Mesodermal cell (in vitro differentiated cells): ENCODE data around the gene RSRC1.

Experiments
- H3K27ac ChIP-seq: 2 replicates; pipeline ENCODE4 v1.7.0; 2013; ENCODE audit warnings: mild to moderate bottlenecking, low read depth, low read length, moderate library complexity; ENCODE audit not compliant: severe bottlenecking
- H3K36me3 ChIP-seq: 2 replicates; pipeline ENCODE4 v1.7.1; 2013; ENCODE audit warnings: mild to moderate bottlenecking, low read length, moderate library complexity; ENCODE audit not compliant: control insufficient read depth, insufficient read depth
- H3K4me1 ChIP-seq: one replicate; pipeline ENCODE4 v1.7.1; 2013; ENCODE audit warnings: mild to moderate bottlenecking, low read length; ENCODE audit not compliant: insufficient read depth, control insufficient read depth, poor library complexity, severe bottlenecking
- H3K4me3 ChIP-seq: 2 replicates; pipeline ENCODE4 v1.7.0; 2013; ENCODE audit warnings: low read length, control low read depth, mild to moderate bottlenecking; ENCODE audit not compliant: insufficient read depth, poor library complexity, severe bottlenecking; ENCODE audit errors: extremely low read depth
- H3K9me3 ChIP-seq: 2 replicates; pipeline ENCODE4 v1.7.1; 2013; ENCODE audit warnings: mild to moderate bottlenecking, low read length, moderate library complexity; ENCODE audit not compliant: control insufficient read depth
- WGBS, 2 experiments: methylation state at CpG; one replicate each; pipeline ENCODE4 v1.1.5; 2013; ENCODE audit warnings: missing lambda C conversion rate in 2 of 2; ENCODE audit not compliant: insufficient coverage in 2 of 2; 5-methylcytosine and 5-hydroxymethylcytosine counted together

The RSRC1 gene

GRCh38 chr3:158101335-158102241 is 8.3 kb upstream of the RSRC1 start:
- 19 to 31% methylated on average over 7 to 9 of the region's 14 CpGs for WGBS, 2 experiments
- no peak overlapping the region for H3K27ac ChIP-seq
- H3K4me1 ChIP-seq, result peaks cover 5% of the 10 kb centered on the region
- H3K4me3 ChIP-seq, result no peak overlapping the region
- no peaks in the 10 kb centered on the region for H3K9me3 ChIP-seq
- no peaks in the 10 kb centered on the region for H3K36me3 ChIP-seq

GRCh38 chr3:158102242-158103080 is 7.4 kb upstream of the RSRC1 start:
- no peak overlapping the region for H3K4me3 ChIP-seq
- H3K4me1 ChIP-seq, result peaks cover 5% of the 10 kb centered on the region
- 3% methylated on average over 15 to 20 of the region's 28 CpGs for WGBS, 2 experiments
- no peaks in the 10 kb centered on the region for H3K9me3 ChIP-seq
- H3K36me3 ChIP-seq, result no peaks in the 10 kb centered on the region
- no peak overlapping the region for H3K27ac ChIP-seq

DNA sequence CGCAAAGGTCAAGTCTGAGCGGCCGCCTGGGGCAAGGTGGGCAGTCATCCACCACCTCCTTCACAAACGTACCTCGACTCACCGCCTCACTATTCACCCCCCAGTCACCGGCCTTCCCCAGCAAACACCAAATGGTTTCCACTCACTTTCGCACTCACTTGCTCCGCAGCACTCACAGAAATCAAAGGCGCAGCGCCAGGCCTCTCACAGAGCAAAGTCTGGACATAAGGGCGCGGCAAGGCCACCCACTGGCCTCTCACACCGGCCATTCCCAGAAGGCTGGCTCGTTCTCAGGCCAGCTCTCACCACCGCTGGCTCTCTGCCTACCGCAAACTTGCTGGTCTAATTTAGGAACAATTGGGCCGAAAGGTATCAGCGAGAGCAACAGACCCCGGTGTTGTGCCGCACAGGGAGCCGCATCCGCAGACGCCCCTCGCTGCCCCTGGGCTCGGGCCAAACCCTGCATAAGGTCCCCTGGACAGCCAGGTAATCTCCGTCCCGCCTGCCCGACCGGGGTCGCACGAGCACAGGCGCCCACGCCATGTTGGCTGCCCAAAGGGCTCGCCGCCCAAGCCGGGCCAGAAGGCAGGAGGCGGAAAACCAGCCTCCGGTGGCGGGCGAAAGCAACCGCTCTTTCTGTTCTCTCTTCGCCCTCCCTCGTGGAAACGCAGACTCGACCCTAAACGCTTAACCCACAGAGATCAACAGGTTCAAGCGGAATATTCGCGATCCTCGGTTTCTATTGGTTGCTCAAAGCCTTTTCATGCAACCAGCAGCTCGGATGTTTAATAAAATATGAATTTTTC is 6.6 kb upstream of the RSRC1 start:
- H3K4me1 ChIP-seq, result peaks cover 5% of the 10 kb centered on the region
- H3K4me3 ChIP-seq, result peak overlapping the region; percentile 21
- no peak overlapping the region for H3K27ac ChIP-seq
- no peaks in the 10 kb centered on the region for H3K9me3 ChIP-seq
- 1% methylated on average over 45 to 50 of the region's 52 CpGs for WGBS, 2 experiments
- H3K36me3 ChIP-seq, result no peaks in the 10 kb centered on the region

DNA sequence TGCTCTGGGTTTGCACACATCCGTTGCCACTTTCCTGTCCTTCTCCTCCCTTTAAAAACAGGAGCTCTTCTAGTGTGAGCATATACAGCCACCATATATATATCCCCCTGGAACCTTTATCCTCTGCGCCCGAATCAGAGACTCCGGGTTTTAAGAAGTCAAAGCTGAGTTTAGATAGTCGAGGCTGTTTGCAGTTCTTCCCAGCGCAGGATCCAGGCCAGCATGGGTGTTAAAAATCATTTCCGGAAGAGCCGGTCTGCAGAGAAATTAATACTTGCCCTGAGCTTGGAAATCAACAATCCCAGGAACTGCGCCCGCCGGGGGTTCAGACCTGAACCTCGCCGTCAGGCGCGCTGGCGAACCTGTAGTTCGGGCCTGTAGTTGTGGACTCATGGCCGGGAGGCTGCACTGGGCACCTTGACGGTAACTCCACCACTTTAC is 6.0 kb upstream of the RSRC1 start:
- peaks cover 5% of the 10 kb centered on the region for H3K4me1 ChIP-seq
- H3K9me3 ChIP-seq, result no peaks in the 10 kb centered on the region
- H3K36me3 ChIP-seq, result no peaks in the 10 kb centered on the region
- H3K27ac ChIP-seq, result no peak overlapping the region
- H3K4me3 ChIP-seq, result no peak overlapping the region
- 0 to 1% methylated on average over 11 to 18 of the region's 19 CpGs for WGBS, 2 experiments

- H3K9me3 ChIP-seq, result no peaks in the 10 kb centered on the region
- H3K4me3 ChIP-seq, result no peak overlapping the region
- peaks cover 5% of the 10 kb centered on the region for H3K4me1 ChIP-seq
- no peak overlapping the region for H3K27ac ChIP-seq
- no peaks in the 10 kb centered on the region for H3K36me3 ChIP-seq
- WGBS, 2 experiments, result 14 to 17% methylated on average over 2 to 4 of the region's 5 CpGs
Measured at GRCh38 chr3:158104431-158104921, 5.4 kb upstream of the RSRC1 start.

GRCh38 chr3:158105119-158105709 is 4.7 kb upstream of the RSRC1 start:
- no peaks in the 10 kb centered on the region for H3K9me3 ChIP-seq
- H3K27ac ChIP-seq, result no peak overlapping the region
- 0 to 8% methylated on average over 5 to 21 of the region's 39 CpGs for WGBS, 2 experiments
- H3K4me3 ChIP-seq, result peak overlapping the region; percentile 34
- peaks cover 5% of the 10 kb centered on the region for H3K4me1 ChIP-seq
- H3K36me3 ChIP-seq, result no peaks in the 10 kb centered on the region

DNA sequence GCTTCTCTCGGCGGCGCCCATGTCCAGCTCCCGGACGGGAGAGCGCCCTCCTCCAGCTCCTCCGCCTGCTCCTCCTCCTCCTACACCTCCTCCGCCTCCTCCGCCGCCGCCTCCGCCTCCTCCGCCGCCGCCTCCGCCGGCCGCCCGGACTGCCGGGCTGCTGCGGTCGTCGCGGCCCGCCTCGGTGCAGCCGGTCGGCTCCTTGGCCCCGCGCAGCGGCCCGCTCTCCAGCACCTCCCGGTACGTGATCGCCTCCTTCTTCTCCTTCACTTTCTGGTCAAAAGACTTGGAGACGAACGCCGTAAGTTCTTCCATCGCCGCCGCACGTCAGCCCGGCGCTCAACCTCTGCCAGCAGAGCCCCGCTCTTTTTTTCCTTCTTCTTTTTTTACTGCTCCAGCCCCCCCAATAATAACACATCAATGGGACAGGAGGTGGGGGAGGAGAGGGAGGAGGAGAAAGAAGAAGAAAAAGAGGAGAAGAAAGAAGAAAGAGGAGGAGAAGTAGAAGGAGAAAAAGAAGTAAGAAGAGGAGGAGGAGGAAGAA is 4.1 kb upstream of the RSRC1 start:
- Histone ChIP-seq H3K36me3 (no peaks in the 10 kb centered on the region), H3K4me3 (peak overlapping the region; percentile 34), H3K4me1 (peaks cover 5% of the 10 kb centered on the region), H3K9me3 (no peaks in the 10 kb centered on the region), H3K27ac (no peak overlapping the region)
- WGBS, 2 experiments, result 0% methylated on average over 10 to 29 of the region's 45 CpGs

GRCh38 chr3:158106766-158107471 is 3.0 kb upstream of the RSRC1 start:
- Histone ChIP-seq H3K9me3 (no peaks in the 10 kb centered on the region), H3K36me3 (no peaks in the 10 kb centered on the region), H3K4me3 (peak overlapping the region; percentile 34), H3K27ac (no peak overlapping the region), H3K4me1 (peaks cover 8% of the 10 kb centered on the region)
- 0 to 1% methylated on average over 31 to 34 of the region's 37 CpGs for WGBS, 2 experiments

DNA sequence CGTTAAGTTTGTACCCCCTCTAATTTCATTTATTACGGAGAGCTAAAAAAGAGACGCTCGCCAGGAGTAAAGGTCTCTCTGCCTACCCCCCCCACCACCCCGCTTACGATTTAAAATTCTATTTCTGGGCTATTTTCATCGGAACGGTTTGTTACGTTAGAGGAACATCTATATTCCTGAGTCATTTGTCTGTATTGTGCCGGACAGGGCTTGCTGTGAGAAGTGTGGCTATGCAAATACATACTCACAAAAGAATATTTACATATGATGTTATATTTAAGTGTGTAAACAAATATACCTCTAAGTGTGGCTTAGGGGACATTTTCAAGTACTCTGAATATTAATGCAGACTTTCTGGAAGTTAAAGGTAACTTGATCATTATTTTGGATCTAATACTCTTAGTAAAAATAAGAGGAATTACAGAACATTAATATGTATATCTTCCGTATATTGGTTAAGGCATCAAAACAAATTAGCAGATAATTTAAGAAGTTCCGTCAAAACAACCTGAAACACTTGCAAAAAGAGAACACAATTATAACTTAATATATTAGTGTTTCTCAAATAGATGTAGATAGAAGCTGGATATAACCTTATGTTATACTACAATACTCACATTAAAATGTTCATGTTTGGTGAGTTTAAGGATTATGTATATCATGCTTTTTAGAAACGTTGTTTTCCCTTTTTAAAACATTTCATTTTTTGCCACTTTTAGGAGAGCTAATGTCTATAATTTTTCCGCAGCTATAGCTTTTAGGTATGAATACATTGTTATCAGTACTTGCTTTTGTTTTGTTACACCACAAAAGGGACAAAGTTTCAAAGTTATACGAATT is 2.1 kb upstream of the RSRC1 start:
- H3K36me3 ChIP-seq, result no peaks in the 10 kb centered on the region
- H3K9me3 ChIP-seq, result no peaks in the 10 kb centered on the region
- no peak overlapping the region for H3K4me3 ChIP-seq
- no peak overlapping the region for H3K27ac ChIP-seq
- H3K4me1 ChIP-seq, result peaks cover 8% of the 10 kb centered on the region
- 0% methylated on average over 2 of the region's 15 CpGs; no CpG with 5 or more reads in 1 of the 2 experiments for WGBS, 2 experiments
